GM04504 (cell line): ENCODE results near the gene SH3PXD2B.

Source experiments
- DNase-seq: peaks from one replicate; pipeline ENCODE4 v3.0.0-alpha.2; 2012; ENCODE audit warnings: low read depth

Gene SH3PXD2B

GRCh38 chr5:172453206-172453985 is 929 bp downstream of the SH3PXD2B start:
- no peak for DNase-seq

GRCh38 chr5:172452398-172453205 is 1.7 kb downstream of the SH3PXD2B start:
- DNase-seq = no peak

GRCh38 chr5:172451771-172452197 is 2.5 kb downstream of the SH3PXD2B start:
- no peak for DNase-seq

GRCh38 chr5:172450861-172451695 is 3.2 kb downstream of the SH3PXD2B start:
- no peak for DNase-seq

- DNase-seq = no peak
Measured at GRCh38 chr5:172450453-172450852, 3.9 kb downstream of the SH3PXD2B start.

GRCh38 chr5:172448999-172449398 is 5.3 kb downstream of the SH3PXD2B start:
- no peak for DNase-seq

GRCh38 chr5:172447646-172448365 is 6.5 kb downstream of the SH3PXD2B start:
- DNase-seq = no peak

- no peak for DNase-seq
Measured at GRCh38 chr5:172446336-172447051, 7.8 kb downstream of the SH3PXD2B start.

GRCh38 chr5:172445866-172446265 is 8.5 kb downstream of the SH3PXD2B start:
- DNase-seq = no peak

- DNase-seq = no peak
Measured at GRCh38 chr5:172444626-172445365, 9.5 kb downstream of the SH3PXD2B start.

GRCh38 chr5:172444110-172444510 is 10.2 kb downstream of the SH3PXD2B start:
- no peak for DNase-seq

- DNase-seq = peak; percentile 97
Measured at GRCh38 chr5:172443441-172444109, 10.8 kb downstream of the SH3PXD2B start.

- no peak for DNase-seq
Measured at GRCh38 chr5:172442592-172442991, 11.7 kb downstream of the SH3PXD2B start.

- DNase-seq = no peak
Measured at GRCh38 chr5:172441262-172441751, 13.0 kb downstream of the SH3PXD2B start.

- DNase-seq = no peak
Measured at GRCh38 chr5:172440486-172440885, 13.8 kb downstream of the SH3PXD2B start.

- no peak for DNase-seq
Measured at GRCh38 chr5:172439785-172440477, 14.4 kb downstream of the SH3PXD2B start.

GRCh38 chr5:172438319-172438668 is 16.0 kb downstream of the SH3PXD2B start:
- DNase-seq = no peak

GRCh38 chr5:172437445-172438318 is 16.6 kb downstream of the SH3PXD2B start:
- no peak for DNase-seq
